Lung (tissue), 12 donors: ENCODE results near the gene ADAMTS2. TPM values are rescaled to one million over a fixed set of nuclear protein-coding genes. Genes with fewer than 3 reads are reported as not detected.

ENCODE experiments used
- ATAC-seq: fragments of 200-7000 bp; cut with Tn5 transposase; one replicate; pipeline ENCODE4 v1.9.1; 2020; ENCODE audit warnings: moderate number of reproducible peaks; ENCODE audit not compliant: insufficient read depth, low FRiP score
- DNase-seq, 3 donors: peaks; one replicate each; pipeline ENCODE4 v3.0.0-alpha.2; 2013 to 2017
- H3K27ac ChIP-seq, 2 donors: one replicate each; pipeline ENCODE4 v1.5.1; 2013; ENCODE audit warnings: mild to moderate bottlenecking in 2 of 2, moderate library complexity in 2 of 2, control low read depth in 1 of 2, inconsistent platforms in 1 of 2, low read depth in 1 of 2, low read length in 1 of 2
- H3K27me3 ChIP-seq, 3 donors: one replicate each; pipeline ENCODE4 v1.5.1; 2013; ENCODE audit warnings: low read length in 2 of 3; ENCODE audit not compliant: control insufficient read depth in 3 of 3, insufficient read depth in 3 of 3
- H3K36me3 ChIP-seq, 4 donors: one replicate each; pipeline ENCODE4 v1.5.1; 2013; ENCODE audit warnings: low read length in 4 of 4, mild to moderate bottlenecking in 1 of 4, moderate library complexity in 1 of 4; ENCODE audit not compliant: control insufficient read depth in 4 of 4, insufficient read depth in 4 of 4
- H3K4me1 ChIP-seq, 5 donors: one replicate each; pipeline ENCODE4 v1.5.1; 2013; ENCODE audit warnings: low read length in 5 of 5, mild to moderate bottlenecking in 2 of 5, moderate library complexity in 1 of 5; ENCODE audit not compliant: control insufficient read depth in 5 of 5, insufficient read depth in 5 of 5
- H3K4me3 ChIP-seq: one replicate; pipeline ENCODE4 v1.5.1; 2013; ENCODE audit warnings: mild to moderate bottlenecking, control low read depth, moderate library complexity
- H3K9ac ChIP-seq, 2 donors: one replicate each; pipeline ENCODE4 v1.5.1; 2013; ENCODE audit warnings: low read length in 2 of 2, control low read depth in 1 of 2; ENCODE audit not compliant: insufficient read depth in 1 of 2
- H3K9me3 ChIP-seq, 4 donors: one replicate each; pipeline ENCODE4 v1.5.1; 2013; ENCODE audit warnings: low read length in 3 of 4, mild to moderate bottlenecking in 1 of 4, moderate library complexity in 1 of 4; ENCODE audit not compliant: control insufficient read depth in 4 of 4, insufficient read depth in 3 of 4
- CTCF ChIP-seq: IDR thresholded peaks from 2 replicates; pipeline ENCODE4 v1.5.1; 2012; ENCODE audit warnings: mild to moderate bottlenecking; ENCODE audit errors: control extremely low read depth, extremely low read depth
- WGBS, 2 donors: extraction: QIAGEN DNeasy Blood & Tissue Kit; methylation state at CpG; one replicate each; pipeline ENCODE4 v1.1.7; 2013; 5-methylcytosine and 5-hydroxymethylcytosine counted together
- polyA plus RNA-seq, 2 donors: library from polyadenylated mRNA; stranded (reverse); fragments of 200-250 nt; gene quantifications; one replicate each; pipeline ENCODE4 v1.2.1, GENCODE V29; 2013
- total RNA-seq, 2 donors: library from RNA; depleted of rRNA in 1 of 2; stranded (reverse); fragments of >200 nt in 1 of 2; gene quantifications; one replicate each; pipeline ENCODE4 v1.2.1, GENCODE V29; 2014 to 2021
- donor health status: control.
- donor health status: control.
- donor health status: Bipolar disorder and iron deficiency.
- donor health status: healthy.
- donor health status: DM: yes; HTN: yes; CAD: no.

Gene ADAMTS2
- total and polyA plus RNA-seq, 4 donors = 9.3 to 45.5 (median 28.7) TPM

GRCh38 chr5:179207470-179207869 is 137.8 kb downstream of the ADAMTS2 start:
- no peak overlapping the region for H3K27ac ChIP-seq
- no peaks in the 10 kb centered on the region for H3K9me3 ChIP-seq
- DNase-seq (no peak), ATAC-seq (no peak)
- TF ChIP-seq CTCF = no peak
- 76 to 84% methylated on average over 20 of the region's 20 CpGs for WGBS, 2 donors
- peaks cover 0 to 2% (median 0%) of the 10 kb centered on the region in 4 donors for H3K36me3 ChIP-seq
- H3K4me1 ChIP-seq = no peaks in the 10 kb centered on the region
- H3K4me3 ChIP-seq = no peak overlapping the region
- H3K27me3 ChIP-seq = no peaks in the 10 kb centered on the region
- no peak overlapping the region for H3K9ac ChIP-seq

- WGBS, 2 donors = 67 to 76% methylated on average over 8 of the region's 8 CpGs
- TF ChIP-seq CTCF = no peak
- DNase-seq (no peak), ATAC-seq (no peak)
- Histone ChIP-seq H3K9me3 (no peaks in the 10 kb centered on the region), H3K4me3 (no peak overlapping the region), H3K27ac (no peak overlapping the region), H3K4me1 (no peaks in the 10 kb centered on the region), H3K9ac (no peak overlapping the region), H3K36me3 (peaks cover 0 to 2% (median 0%) of the 10 kb centered on the region in 4 donors), H3K27me3 (no peaks in the 10 kb centered on the region)
Measured at GRCh38 chr5:179206366-179206765, 138.9 kb downstream of the ADAMTS2 start.

- Histone ChIP-seq H3K9me3 (no peaks in the 10 kb centered on the region), H3K9ac (no peak overlapping the region), H3K4me3 (no peak overlapping the region), H3K27me3 (no peaks in the 10 kb centered on the region), H3K36me3 (peaks cover 0 to 2% (median 0%) of the 10 kb centered on the region in 4 donors), H3K4me1 (no peaks in the 10 kb centered on the region), H3K27ac (no peak overlapping the region)
- whole genome bisulfite sequencing, 2 donors = 79 to 87% methylated on average over 12 of the region's 12 CpGs
- DNase-seq = no peak
- no peak for TF ChIP-seq CTCF
- ATAC-seq = no peak
Measured at GRCh38 chr5:179205277-179205676, 140.0 kb downstream of the ADAMTS2 start.

GRCh38 chr5:179204572-179204971 is 140.7 kb downstream of the ADAMTS2 start:
- Histone ChIP-seq H3K9ac (no peak overlapping the region), H3K27ac (no peak overlapping the region), H3K9me3 (no peaks in the 10 kb centered on the region), H3K27me3 (no peaks in the 10 kb centered on the region), H3K4me3 (no peak overlapping the region), H3K4me1 (no peaks in the 10 kb centered on the region), H3K36me3 (peaks cover 0 to 2% (median 0%) of the 10 kb centered on the region in 4 donors)
- no peak for DNase-seq
- TF ChIP-seq CTCF = no peak
- WGBS, 2 donors = 69 to 87% methylated on average over 21 of the region's 21 CpGs
- ATAC-seq = no peak
